GM12873 (cell line): ENCODE measurements around the gene HYAL2.

Source experiments
- CTCF ChIP-seq: IDR thresholded peaks from 2 replicates; pipeline ENCODE4 v1.5.1; 2012; ENCODE audit warnings: low read depth, mild to moderate bottlenecking, moderate library complexity, low read length, control low read depth; ENCODE audit not compliant: insufficient read depth; ENCODE audit errors: missing control alignments

HYAL2 gene

GRCh38 chr3:50295553-50296431 lies 26.8 kb downstream of the HYAL2 start:
- TF ChIP-seq CTCF, result no peak

GRCh38 chr3:50294492-50295403 lies 27.8 kb downstream of the HYAL2 start:
- TF ChIP-seq CTCF, result no peak

DNA sequence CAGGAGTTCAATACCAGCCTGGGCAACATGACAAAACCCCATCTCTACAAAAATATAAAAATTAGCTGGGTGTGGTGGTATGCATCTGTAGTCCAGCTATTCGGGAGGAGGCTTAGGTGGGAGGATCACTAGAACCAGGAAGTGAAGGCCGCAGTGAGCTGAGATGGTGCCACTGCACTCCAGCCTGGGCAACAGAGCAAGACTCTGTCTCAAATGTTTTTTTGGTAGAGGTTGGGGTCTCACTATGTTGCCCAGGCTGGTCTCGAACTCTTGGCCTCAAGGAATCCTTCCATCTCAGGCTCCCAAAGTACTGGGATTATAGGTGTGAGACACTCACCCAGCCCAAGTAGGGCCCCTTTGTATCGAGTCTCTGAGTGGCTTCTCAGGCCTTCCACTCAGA lies 28.5 kb downstream of the HYAL2 start:
- no peak for TF ChIP-seq CTCF

DNA sequence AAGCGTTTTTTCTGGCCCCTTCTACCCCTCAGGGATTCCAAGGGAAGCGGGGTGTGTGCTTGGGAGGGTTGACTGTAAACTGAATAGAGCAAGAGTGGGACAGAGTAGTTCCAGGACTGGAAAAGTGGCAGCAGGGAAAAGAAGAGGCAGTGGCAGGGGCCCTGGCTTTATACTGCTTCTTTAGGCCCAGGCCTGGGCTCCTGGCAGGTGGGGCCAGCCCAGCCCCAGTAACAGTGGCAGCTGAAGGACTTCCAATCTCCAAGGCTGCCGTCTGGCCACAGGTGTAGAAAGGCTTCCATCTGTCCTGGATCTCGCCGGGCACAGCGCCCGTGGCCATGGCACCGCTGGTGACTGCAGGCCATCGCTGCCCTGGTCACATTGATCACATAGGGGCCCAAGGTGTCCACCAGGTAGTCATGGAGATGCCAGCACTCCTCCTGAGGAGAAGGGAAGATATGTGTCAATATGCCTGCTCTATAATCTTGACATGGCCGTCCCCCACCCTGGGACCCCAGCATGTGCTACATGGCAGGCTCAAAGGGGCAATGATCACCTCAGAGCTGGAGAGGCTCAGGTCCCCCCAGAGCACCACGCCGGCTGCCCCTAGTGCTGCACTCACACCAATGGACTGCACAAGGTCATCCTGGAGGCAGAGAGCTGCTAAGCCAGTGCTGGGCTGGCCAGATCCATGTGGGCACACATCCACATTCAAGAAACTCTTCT lies 29.3 kb downstream of the HYAL2 start:
- TF ChIP-seq CTCF, result no peak

- no peak for TF ChIP-seq CTCF
Observed at GRCh38 chr3:50292159-50293078, 30.1 kb downstream of the HYAL2 start, which contains the start of gene IFRD2. Gene IFRD2, minus strand, starts transcription at chr3:50292429. Its CDS starts 155 bp downstream, at chr3:50292274.

GRCh38 chr3:50290161-50290641 lies 32.3 kb downstream of the HYAL2 start:
- TF ChIP-seq CTCF, result no peak
